HG02973 (cell line): Measurements from ENCODE around the gene DOCK2.
"Not testable (repeated sequence)": the region's sequence is repeated elsewhere in the genome, so short reads cannot be mapped to it uniquely, and the experiment has no call there.

ENCODE experiments used
- ATAC-seq: cut with Tn5 transposase; IDR thresholded peaks from one replicate; pipeline ENCODE4 v1.9.1; 2021; ENCODE audit warnings: moderate library complexity; ENCODE audit not compliant: unreplicated experiment

Gene DOCK2

DNA sequence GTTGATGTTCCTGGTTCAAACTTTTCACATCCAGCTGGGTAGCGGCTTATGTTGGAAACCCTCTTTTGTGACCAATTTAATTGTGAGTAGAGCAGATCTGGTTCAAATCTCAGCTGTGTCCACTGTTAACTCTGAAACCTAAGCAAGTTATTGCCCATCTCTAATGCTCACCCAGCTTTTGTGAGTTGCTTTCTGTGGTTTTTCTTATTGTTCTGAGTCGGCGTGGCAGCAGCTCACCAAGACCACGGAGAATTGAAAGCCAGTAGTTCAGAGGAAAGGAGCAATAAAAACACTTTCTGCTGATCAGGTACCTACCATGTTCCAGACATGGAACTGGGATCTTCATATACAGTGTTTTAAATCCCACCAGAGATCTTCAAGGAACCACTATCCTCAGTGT is 114.4 kb downstream of the DOCK2 start:
- ATAC-seq = no peak

DNA sequence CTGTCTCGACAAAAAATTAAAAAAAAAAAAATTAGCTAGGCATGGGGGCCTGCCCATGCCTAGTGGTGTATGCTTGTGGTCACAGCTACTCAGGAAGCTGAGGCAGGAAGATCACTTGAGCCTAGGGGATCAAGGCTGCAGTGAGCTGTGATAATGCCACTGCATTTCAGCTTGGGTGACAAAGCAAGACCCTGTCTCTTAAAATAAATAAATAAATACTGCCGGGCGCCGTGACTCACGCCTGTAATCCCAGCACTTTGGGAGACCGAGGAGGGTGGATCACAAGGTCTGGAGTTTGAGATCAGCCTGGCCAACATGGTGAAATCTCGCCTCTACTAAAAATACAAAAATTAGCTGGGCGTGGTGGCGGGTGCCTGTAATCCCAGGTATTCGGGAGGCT is 115.5 kb downstream of the DOCK2 start:
- ATAC-seq = not testable (repeated sequence)

DNA sequence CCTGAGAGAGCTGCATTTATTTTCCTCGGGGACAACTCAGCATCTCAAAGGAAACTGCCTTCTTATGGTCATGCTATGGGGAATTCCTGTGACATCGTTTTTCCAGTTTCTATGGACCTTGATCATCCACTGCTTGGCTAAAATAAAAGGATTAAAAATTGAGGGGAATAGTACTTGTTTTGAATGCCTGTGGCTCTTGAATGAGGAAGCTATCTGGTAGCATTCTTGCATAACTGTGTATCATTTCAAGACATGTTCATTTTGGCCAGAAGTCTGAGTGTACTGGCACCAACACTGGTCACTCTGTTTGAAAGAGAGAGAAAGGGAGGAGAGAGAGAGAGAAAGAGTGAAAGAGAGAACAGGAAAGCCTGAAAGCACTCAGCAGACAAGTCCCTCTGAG is 116.7 kb downstream of the DOCK2 start:
- ATAC-seq = no peak

DNA sequence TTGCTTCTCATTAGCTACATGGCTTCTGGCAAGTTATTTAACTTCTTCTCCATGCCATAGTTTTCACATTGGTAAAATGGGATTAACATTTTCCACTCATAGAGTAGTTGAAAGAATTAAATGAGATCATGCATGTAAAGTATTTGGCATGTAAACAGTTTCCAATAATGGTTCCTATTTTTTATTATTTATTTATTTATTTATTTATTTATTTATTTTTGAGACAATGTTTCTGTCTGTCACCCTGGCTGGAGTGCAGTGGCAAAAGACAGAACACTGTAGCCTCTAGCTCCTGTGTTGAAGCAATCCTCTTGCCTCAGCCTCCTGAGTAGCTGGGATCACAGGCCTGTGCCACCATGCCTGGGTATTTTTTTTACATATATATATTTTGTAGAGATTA is 117.7 kb downstream of the DOCK2 start:
- ATAC-seq = no peak

DNA sequence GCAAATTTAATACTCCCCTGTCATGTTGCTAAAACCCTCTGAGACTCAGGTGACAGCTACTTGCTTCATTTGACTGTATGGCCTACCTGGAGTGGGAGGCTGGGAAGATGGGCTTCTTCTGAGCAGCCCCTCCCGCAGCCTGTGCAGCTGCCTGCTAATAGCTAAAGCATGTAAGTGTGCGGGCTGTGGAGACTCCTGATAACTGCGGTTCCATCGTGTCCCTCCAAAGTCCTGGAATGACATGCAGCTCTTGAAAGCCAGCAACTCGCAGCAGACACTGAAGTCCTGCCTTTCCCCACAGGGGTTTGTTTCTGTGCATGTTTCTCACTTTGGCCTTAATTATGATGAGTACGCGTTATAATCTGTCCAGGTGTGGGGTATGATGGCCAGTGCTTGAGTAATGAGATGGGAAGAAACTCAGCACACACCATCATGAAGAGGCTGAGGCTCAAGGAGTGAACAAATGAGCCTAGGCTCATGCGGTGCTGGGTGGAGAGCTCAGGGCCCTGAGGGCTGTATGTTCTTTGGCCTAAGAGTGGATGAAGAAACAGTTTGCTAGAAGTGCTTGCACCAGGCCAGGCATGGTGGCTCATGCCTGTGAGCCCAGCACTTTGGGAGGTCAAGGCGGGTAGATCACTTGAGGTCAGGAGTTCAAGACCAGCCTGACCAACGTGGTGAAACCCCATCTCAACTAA is 119.1 kb downstream of the DOCK2 start:
- ATAC-seq = no peak

DNA sequence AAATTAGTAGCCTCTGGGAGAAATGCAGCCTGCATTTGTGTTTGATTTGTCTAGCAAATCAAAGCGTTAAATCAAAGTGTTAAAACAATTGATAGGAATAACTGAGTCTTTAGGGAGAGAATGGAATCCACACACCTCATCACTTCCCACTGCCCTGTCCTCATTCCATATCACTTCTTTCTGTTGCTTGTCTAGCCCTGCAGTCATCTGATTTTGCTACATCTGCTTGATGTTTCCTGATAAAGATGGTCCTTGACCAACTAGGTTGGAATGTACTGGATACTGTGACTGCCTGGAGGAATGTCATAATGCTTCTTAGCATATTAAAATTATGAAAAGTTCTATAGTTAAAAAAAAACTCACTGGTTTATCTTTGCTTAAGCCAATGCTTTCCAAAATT is 119.9 kb downstream of the DOCK2 start:
- no peak for ATAC-seq

DNA sequence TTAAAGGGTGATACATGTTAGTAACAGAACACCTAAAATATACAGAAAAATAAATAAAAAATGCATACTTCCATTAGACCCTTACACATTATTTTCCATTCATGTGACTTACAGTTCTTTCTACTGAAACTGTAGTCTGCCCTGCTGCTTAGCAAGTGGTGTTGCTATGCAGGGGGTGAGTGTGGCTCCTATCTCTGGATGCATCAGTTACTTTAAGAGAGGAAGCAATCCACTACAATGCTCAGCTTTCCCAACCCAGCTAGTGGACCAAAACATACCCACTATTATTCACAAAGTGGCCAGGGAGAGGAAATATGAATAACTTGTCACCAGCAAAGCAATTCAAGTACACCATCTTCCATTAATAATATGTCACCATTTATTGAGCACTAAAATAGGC is 121.8 kb downstream of the DOCK2 start:
- no peak for ATAC-seq

DNA sequence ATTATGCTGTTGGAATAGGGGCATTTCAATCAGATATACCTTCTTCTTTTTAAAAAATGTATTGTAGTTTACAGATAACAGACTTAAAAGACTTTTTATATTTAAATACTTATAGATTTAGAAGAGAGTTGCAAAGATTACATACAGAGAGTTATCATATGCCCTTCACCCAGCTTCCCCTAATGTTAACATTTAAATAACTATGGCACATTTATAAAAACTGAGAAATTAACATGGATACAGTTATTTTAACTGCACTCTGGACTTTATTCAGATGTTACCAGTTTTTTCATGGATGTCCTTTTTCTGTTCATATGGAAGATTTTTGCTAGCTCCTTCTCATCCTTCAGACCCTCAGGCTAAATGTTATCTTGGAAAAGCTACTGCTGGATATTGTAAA is 123.2 kb downstream of the DOCK2 start:
- ATAC-seq = no peak

DNA sequence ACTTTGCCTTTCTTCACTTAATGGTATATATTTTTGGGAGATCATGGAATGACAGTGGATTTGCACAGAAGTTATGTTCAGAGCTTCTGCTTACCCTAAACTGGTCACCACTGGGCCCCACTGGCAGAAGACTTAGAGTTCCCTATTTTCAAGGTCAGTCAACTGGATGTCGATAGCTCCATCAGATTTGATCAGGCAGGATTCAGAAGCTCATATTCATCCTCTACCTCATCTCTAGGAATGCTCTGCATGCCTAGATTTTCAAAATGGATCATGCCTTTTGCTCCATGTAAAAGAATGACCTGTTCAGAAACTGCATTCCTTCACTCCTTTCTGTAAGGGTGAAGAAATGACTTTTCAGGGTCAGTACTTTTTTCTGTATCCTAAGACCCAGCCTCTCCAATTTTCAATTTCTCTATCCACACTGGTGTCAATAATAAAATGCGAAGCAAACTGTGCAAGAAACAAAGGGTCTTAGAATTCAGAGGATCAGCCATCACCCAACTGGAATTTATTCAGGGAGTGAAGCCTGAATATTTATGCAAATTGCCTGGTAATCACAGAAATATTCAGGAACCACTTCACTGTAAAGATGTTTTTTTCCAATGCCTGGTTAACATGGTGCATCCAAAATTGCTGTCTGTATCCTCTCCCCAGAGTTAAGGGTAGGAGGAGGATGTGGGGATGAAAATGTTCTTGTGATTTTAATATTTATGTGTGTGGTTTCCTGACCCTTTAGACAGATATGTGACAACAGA is 125.4 kb downstream of the DOCK2 start:
- ATAC-seq = no peak

DNA sequence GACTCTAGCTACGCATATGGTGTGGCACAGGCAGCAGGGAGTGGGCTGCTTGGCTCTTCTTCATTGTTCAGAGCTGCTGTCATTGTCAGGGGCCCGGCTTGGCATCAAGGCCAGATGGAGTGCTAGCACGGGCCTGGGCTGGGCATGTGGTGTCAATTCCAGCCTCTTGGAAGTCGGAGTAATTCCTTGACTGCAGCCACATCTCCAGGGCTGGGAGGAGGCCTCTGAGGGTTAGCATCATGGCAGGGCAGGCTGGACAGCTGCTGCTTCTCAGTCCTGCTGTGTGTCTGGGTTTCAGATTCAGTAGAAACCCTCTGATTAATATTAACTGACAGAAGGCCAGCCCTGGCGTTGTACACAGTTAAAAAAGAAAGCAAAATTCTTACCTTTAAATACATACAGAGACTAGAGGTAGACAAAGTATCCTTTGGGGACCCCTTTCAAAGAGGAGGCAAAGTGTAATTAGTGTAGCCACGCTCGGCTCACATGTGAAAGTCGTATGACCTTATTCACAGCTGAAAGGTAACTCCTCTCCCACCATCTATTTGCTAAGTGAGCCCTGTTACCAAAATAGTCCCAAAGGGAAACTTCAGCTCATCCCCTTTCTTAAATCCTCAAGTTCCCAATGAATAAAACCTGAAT is 126.4 kb downstream of the DOCK2 start:
- ATAC-seq = peak; percentile 74

DNA sequence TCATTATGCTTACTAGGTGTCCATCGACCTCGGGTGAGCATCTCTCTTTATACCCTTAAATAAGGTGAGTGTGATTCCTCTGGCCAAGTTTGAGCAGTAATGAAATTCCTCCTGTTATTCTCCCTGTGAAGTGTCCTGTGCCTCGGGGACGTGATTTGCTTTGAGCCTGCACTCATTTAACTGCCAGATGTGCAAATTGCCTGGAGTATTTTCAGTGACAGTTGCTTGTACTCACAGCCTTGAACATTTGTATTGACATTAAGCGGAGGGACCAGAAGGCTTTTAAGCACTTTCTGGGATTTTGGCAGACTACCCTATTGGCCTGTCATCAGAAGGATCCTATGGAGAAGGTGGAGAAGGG is 126.9 kb downstream of the DOCK2 start:
- no peak for ATAC-seq

DNA sequence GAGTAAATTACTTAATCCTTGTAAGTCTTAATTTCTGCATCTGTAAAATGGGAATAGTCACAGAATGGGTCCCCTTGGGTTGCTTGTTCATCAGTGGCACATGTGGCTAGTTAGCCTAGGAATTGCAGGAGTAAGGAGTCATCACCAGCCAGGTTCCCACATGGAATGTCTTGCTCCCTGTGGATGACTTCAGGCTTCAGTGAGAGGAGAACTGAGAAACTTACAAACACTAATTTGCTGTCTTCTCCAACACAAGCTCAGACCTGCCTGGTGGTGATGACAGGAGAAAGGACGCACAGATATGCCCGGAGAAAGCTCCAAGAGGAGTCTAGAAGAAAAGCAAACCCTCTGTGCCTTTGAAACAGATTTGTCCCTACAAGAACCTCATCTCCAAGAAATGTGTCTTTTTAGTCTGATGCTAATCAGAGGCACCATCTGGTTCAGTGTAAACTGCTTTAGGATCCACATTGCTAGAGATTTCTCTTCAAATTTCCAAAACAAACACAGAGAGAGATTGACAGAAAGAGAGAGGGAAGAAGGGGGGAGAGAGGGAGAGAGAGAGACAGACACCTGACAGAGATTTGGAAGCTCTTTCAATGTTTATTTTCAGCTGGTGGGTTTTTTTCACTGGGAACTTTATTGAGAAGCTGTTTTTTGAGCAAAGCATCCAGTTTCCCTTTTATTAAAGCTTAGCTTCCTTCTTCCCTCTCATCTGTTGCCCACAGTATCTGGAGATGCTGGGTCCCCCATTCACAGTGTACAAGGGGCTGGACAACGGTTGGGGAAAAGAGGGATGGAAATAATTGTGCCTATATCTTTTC is 128.3 kb downstream of the DOCK2 start:
- no peak for ATAC-seq

DNA sequence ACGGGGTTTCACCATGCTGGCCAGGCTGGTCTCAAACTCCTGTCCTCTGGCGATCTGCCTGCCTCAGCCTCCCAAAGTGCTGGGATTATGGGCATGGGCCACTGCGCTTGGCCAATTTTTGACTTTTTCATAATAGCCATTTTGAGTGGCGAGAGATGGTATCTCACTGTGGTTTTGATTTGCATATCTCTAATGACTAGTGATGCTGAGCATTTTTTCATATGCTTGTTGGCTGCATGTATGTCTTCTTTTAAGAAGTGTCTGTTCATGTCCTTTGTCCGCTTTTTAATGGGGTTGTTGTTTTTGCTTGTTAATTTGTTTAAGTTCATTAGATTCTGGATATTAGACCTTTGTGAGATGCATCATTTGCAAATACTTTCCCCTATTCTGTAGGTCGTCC is 129.9 kb downstream of the DOCK2 start:
- not testable (repeated sequence) for ATAC-seq

DNA sequence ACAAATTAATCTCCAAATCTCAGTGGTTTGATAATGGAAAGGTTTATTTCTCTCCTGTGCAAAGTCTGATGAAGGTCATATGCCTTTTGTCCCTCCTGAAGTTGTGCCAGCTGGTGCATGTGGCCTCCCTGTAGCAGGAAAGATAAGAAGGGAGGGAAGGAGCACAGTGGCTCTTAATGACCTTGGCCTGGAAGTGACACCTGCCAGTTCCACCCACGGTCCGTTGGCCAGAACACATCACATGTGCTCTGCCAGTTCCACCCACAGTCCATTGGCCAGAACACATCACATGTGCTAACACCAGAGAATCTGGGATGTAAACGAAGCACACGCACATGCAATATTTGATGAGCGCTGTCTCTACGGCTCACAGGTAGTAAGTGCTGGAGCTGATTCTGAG is 130.9 kb downstream of the DOCK2 start:
- ATAC-seq = no peak

DNA sequence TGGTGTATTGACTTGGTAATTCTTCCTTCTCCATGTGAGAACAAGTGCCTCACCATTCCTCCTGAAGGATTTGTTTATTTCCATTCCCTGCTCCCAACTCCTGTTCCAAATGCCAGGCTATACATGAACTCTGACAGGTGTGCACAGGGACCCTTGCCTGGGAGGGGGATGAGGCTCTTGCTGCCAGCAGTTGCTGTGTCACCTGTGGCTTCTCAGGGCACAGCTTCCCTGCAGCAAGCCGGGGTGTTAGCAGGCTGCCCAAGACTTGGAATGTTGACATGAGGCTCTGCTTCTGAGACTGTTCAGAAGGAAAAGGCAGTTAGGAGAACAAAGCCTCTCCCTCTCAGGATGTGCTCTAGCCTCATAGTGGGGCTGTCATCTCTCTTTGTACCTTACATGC is 131.3 kb downstream of the DOCK2 start:
- ATAC-seq = no peak

DNA sequence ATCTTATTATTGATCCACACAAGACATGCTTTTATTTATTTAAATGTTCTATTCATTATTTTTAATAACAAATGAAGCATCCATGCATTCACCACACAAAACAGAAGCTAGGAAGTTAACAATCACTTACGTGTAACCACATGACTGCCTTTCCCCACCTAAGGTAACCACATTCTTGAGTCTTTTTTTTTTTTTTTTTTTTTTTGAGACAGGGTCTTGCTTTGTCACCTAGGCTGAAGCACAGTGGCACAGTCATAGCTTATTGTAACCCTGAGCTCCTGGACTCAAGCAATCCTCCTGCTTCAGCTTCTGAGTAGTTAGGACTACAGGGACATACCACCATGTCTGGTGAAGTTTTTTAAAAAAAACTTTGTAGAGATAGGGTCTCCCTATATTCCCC is 133.0 kb downstream of the DOCK2 start:
- ATAC-seq = no peak

DNA sequence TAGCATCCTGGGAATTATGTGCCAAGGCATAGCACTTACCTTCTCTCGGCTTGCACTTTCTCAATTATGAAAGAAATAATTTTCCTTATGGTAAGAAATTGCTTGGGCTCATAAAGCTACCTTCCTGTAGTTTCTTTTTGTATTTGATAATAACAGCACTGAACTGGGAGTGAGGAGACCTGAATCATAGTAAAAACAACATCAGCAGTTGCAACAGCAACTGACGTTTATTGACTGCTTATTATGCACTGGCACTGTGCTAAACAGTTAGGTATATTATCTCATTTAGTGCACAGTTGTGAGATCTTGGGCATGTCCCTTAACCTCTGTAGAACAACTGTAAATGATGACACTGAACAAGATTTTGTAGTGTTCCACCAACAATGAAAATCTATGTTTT is 135.2 kb downstream of the DOCK2 start:
- ATAC-seq = no peak

DNA sequence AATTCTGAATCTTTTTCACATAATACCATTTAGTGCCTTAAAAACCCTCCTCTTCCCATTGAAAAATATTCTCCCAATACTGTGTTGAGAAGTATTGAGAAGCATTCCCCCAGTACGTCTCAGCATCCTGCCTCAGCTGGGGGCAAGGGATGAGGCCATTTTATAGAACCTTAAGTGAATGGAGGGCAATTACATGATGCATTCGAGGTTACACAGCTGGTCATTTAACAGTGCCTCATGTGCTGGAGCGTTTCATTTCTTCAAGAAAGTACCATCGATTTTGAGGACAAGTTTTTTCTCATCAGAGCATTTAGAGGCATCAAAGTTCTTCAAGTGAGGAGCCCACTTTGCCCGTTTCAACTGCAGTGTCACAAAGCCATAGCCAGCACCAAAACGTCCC is 135.6 kb downstream of the DOCK2 start:
- ATAC-seq = no peak

DNA sequence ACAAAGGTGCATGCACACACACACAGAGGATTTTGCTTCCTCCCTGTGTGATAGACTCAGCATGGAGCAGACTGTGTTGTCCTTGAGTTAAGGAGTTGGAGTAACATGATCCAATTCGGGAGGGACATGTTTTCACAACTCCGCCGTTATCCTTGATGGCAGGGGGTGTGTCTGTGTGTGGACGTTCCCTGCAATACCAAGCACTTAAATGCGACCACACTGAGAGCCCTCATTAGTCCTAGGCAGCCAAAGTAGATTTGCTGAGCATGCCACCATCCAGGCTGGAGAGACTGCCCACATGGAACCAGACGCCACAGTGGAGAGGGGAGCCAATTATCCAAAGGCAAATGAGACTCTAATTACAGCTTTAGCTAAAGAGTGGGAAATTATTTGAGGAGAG is 140.1 kb downstream of the DOCK2 start:
- ATAC-seq = no peak

DNA sequence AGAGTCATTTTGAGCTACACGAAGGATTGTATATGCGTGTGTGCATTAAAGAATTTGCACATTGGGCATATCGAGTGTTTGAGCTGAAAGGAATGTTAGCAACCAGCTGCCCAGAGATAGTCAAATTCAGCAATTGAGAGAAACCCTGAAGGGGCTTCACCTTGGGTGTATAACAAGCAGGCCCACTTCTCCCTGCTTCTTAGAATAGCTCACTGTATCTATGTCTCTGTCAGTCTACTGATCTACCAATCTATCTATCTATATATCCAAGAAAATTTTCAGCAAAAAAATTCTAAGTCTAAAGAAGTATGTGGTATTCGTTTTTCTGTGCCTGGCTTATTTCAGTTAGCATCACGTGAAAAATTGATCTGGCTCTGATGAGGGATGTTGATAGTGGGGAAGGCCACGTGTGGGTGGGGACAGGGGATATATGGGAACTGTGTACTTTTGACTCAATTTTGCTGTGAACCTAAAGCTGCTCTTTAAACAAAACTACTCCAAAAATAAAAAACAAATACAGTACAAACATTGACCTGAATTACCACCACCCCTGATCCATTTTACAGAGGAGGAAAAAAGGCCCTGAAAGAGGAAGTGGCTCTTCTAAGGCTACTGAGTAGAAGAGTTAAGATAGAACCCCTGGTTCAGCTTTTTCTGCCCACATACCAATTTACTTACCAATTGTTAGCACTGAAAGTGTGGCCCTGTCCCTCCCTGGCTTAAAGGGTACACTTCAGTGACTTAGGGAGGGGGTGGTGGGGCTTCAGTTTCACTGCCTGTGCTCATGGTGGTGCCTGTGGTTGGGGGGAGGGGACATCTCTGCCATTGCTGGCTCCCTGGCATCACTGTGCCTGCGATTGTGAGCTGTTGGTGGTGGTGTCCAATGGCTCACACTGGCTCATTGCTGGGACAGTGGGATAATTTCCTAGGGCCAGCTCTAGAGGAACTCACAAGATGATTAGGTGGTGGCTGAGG is 141.8 kb downstream of the DOCK2 start:
- peak; percentile 93 for ATAC-seq
